ENCODE results near the gene EIF2B2.
A peak's percentile ranks its signal among the peaks of the same experiment; 100 is the strongest.

EIF2B2 gene

GRCh38 chr14:75001261-75001660 lies 1.5 kb upstream of the EIF2B2 start:
- TF ChIP-seq CTCF (IDR thresholded peaks at IDR 0.05; ENCODE audit: low read depth, low read length): no peak
- H3K4me3 ChIP-seq (ENCODE audit: low read depth, low read length): no peak overlapping the region

DNA sequence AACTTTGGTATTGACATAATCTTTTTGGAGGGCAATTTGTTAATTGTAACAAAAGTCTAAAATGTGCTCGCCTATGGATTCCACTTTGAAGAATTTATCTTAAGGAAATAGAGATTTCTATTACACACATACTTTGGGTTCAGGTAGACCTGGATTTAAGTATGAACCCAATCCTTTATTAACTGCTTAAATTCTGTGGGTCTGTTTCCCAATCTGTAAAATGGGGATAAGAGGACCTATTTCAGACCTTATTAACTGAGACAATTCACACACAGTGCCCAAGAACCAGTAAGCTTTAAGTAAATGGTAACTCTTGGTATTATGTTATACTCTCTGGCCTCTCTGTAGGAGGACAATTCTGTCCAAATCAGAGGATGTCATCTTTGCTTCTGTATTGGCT lies 822 bp upstream of the EIF2B2 start:
- H3K4me3 ChIP-seq (ENCODE audit: low read depth, low read length): no peak overlapping the region; the same call in 1 of the 2 replicates
- no peak for TF ChIP-seq CTCF (IDR thresholded peaks at IDR 0.05; ENCODE audit: low read depth, low read length)

DNA sequence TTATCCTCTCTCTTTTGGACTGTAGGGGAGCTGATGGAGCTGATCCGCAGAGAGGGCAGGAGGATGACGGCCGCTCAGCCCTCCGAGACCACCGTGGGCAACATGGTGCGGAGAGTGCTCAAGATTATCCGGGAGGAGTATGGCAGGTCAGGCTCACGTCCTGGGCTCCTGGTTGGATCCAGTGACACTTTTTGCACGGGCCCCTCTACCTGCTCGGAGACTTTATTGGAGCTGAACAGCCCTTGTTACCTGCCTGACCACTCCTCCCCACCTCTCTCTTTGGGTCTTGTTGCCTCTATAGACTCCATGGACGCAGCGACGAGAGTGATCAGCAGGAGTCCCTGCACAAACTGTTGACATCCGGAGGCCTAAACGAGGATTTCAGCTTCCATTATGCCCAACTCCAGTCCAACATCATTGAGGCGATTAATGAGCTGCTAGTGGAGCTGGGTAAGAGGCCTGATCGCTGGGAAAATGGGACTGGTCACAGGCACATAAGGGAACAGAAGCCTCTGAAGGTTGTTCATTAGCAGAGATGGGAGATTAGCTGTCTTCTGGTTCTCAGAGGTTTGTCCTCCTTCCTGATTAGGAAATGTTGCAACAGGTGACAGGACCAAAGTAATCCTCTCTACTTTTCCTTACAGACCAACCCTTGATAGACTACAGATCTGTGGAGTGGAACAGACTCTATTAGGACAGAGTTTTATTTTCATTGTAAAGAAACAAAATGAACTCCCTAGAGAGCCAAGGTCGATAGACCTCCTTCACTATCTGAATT lies 718 bp downstream of the EIF2B2 start:
- H3K4me3 ChIP-seq (ENCODE audit: low read depth, low read length): peak overlapping the region; percentile 77
- TF ChIP-seq CTCF (IDR thresholded peaks at IDR 0.05; ENCODE audit: low read depth, low read length): no peak

DNA sequence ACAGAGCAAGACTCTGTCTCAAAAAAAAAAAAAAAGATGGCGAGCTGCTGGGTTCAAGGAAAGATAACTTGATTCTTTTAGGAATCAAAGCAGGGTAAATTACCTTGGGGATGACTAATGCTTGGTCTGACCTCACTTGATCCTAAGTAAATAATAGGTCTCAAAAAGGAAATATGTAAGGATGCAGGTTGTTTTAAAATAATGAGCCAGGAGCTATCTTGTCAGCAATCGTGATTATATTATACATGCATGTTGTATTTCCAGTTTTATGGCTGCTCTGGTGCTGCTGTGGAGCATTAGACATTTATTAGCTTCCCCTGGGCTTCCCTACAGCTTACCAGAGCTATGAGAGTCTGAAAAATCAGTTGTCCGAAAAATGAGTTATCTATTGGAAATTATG lies 2.6 kb downstream of the EIF2B2 start:
- H3K4me3 ChIP-seq (ENCODE audit: low read depth, low read length): no peak overlapping the region
- TF ChIP-seq CTCF (IDR thresholded peaks at IDR 0.05; ENCODE audit: low read depth, low read length): no peak

GRCh38 chr14:75009176-75009575 lies 6.5 kb downstream of the EIF2B2 start:
- TF ChIP-seq CTCF (IDR thresholded peaks at IDR 0.05; ENCODE audit: low read depth, low read length): no peak
- no peak overlapping the region for H3K4me3 ChIP-seq (ENCODE audit: low read depth, low read length)

GRCh38 chr14:75010472-75011093 lies 7.9 kb downstream of the EIF2B2 start:
- TF ChIP-seq CTCF (IDR thresholded peaks at IDR 0.05; ENCODE audit: low read depth, low read length): no peak

DNA sequence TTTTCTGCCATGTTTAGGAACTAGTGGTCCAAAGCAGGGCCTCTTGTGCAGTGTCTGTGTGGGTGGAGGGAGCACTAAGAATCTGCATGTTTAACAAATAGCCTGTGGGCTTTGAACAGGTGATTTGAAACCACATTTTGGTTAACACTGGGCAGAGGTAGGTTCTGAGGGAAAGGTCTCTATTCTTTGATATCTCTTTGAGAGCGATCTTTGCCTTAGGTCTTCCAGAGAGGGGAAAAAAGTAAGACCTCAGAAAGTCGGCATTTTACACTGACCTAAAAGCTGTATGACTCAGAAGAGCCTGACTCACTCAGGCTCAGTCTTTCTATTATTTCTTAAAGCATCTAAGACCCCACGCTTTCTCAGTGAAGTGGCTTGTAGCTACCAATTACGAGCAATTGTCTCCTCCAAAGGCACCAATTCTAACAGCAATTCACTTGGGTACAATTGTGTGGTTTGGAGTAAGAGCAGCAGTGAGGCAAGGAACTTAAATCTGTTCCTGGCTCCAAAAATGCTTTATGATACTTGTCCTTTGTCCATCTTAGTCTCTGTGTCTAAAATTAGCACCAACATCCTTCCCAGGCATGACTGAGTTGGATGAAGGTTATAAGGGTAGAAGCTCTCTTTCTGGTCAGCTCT lies 8.8 kb downstream of the EIF2B2 start:
- no peak for TF ChIP-seq CTCF (IDR thresholded peaks at IDR 0.05; ENCODE audit: low read depth, low read length)
- no peak overlapping the region for H3K4me3 ChIP-seq (ENCODE audit: low read depth, low read length)

More at GRCh38 chr14:75010472-75011093, 7.9 kb downstream of the EIF2B2 start:
- H3K4me3 ChIP-seq (ENCODE audit: low read depth, low read length): no peak overlapping the region

Data from WI38 (cell line).